GM21825 (cell line): ENCODE measurements around the gene RASAL3.
"Not testable (repeated sequence)": the region's sequence is repeated elsewhere in the genome, so short reads cannot be mapped to it uniquely, and the experiment has no call there.

ENCODE experiments used
- ATAC-seq: cut with Tn5 transposase; IDR thresholded peaks from one replicate; pipeline ENCODE4 v1.9.1; 2021; ENCODE audit warnings: mild to moderate bottlenecking, moderate library complexity; ENCODE audit not compliant: unreplicated experiment

The RASAL3 gene

GRCh38 chr19:15464394-15465385 lies at the start of gene RASAL3:
Gene RASAL3 (minus strand): TSS chr19:15464544. CDS start chr19:15464358, 186 bp downstream.
- no peak for ATAC-seq

GRCh38 chr19:15511671-15512424 lies 47.5 kb upstream of the RASAL3 start:
- no peak for ATAC-seq

- no peak for ATAC-seq
Measured at GRCh38 chr19:15508035-15508710, 43.8 kb upstream of the RASAL3 start, which contains the start of gene CYP4F22. Gene CYP4F22 (plus strand): TSS chr19:15508525. CDS start chr19:15525337, 16,812 bp downstream.

- no peak for ATAC-seq
Measured at GRCh38 chr19:15507068-15508034, 43.0 kb upstream of the RASAL3 start.

GRCh38 chr19:15506074-15506571 lies 41.8 kb upstream of the RASAL3 start:
- ATAC-seq, result no peak

GRCh38 chr19:15502264-15502663 lies 37.9 kb upstream of the RASAL3 start:
- ATAC-seq, result no peak

- ATAC-seq, result no peak
Measured at GRCh38 chr19:15501596-15501995, 37.3 kb upstream of the RASAL3 start.

GRCh38 chr19:15498910-15499309 lies 34.6 kb upstream of the RASAL3 start:
- ATAC-seq, result no peak

- ATAC-seq, result no peak
Measured at GRCh38 chr19:15498156-15498858, 34.0 kb upstream of the RASAL3 start.

- ATAC-seq, result no peak
Measured at GRCh38 chr19:15495151-15495550, 30.8 kb upstream of the RASAL3 start.

- no peak for ATAC-seq
Measured at GRCh38 chr19:15488489-15489226, 24.3 kb upstream of the RASAL3 start.

GRCh38 chr19:15487038-15487437 lies 22.7 kb upstream of the RASAL3 start:
- ATAC-seq, result no peak

- ATAC-seq, result not testable (repeated sequence)
Measured at GRCh38 chr19:15485768-15486167, 21.4 kb upstream of the RASAL3 start.

- not testable (repeated sequence) for ATAC-seq
Measured at GRCh38 chr19:15480996-15481395, 16.7 kb upstream of the RASAL3 start.

GRCh38 chr19:15479391-15480345 lies 15.3 kb upstream of the RASAL3 start, which contains the start of gene PGLYRP2:
Gene PGLYRP2 (minus strand): TSS chr19:15479501. CDS start chr19:15479371, 130 bp downstream.
- ATAC-seq, result no peak

- no peak for ATAC-seq
Measured at GRCh38 chr19:15476325-15476724, 12.0 kb upstream of the RASAL3 start.

GRCh38 chr19:15475611-15476010 lies 11.3 kb upstream of the RASAL3 start:
- ATAC-seq, result no peak
